Endothelial cell of umbilical vein (primary cell): ENCODE results near the gene CDC37L1. TPM values are rescaled to one million over a fixed set of nuclear protein-coding genes. Genes with fewer than 3 reads are reported as not detected.
A peak's percentile ranks its signal among the peaks of the same experiment; 100 is the strongest.

Source experiments
- BruUV-seq: library from RNA; stranded (reverse); fragments of 400-500 nt; replicated peaks from 2 replicates; lab custom pipeline; 2021; lab: Mats Ljungman, UMichigan
- CTCF ChIA-PET: fragments of 300-600, 350-600 bp; sonication (Branson Sonifier 250); formaldehyde crosslinking; loops from one replicate; lab custom pipeline; 2021; ENCODE audit warnings: antibody characterized with exemption, inconsistent platforms; lab: Charles Lee
- POLR2A ChIA-PET: fragments of 300-600, 350-600 bp; sonication (Branson Sonifier 250); formaldehyde crosslinking; loops from one replicate; lab custom pipeline; 2021; ENCODE audit warnings: antibody characterized with exemption, inconsistent platforms; lab: Charles Lee
- DNase-seq: peaks from one replicate; pipeline ENCODE4 v3.0.0-alpha.2; 2011; ENCODE audit warnings: low read depth, low spot score
- FAIRE-seq: peaks from 2 replicates; lab custom pipeline; 2011; peaks lifted over from hg19 to GRCh38; lab: Jason Lieb, UNC
- H2AFZ ChIP-seq: 2 replicates; pipeline ENCODE4 v1.6.0; 2012; ENCODE audit warnings: low read depth, low read length, control low read depth, inconsistent platforms
- H3K27ac ChIP-seq: 2 replicates; pipeline ENCODE4 v1.5.1; 2011; ENCODE audit warnings: low read depth, mild to moderate bottlenecking, control low read depth, low read length, moderate library complexity; ENCODE audit not compliant: insufficient read depth
- H3K27me3 ChIP-seq, 2 experiments: 2 replicates each; pipeline versions ENCODE4 v1.6.0 to v1.6.1; 2011; ENCODE audit warnings: low read length in 2 of 2, mixed read lengths in 1 of 2; ENCODE audit not compliant: control insufficient read depth in 2 of 2, insufficient read depth in 2 of 2
- H3K36me3 ChIP-seq, 2 experiments: 2 replicates in 1 of 2; 3 replicates in 1 of 2; pipeline ENCODE4 v1.5.1; 2011; ENCODE audit warnings: low read length in 2 of 2, mild to moderate bottlenecking in 1 of 2, moderate library complexity in 1 of 2; ENCODE audit not compliant: control insufficient read depth in 2 of 2, insufficient read depth in 2 of 2; ENCODE audit errors: extremely low read depth in 1 of 2
- H3K4me1 ChIP-seq: 3 replicates; pipeline ENCODE4 v1.5.1; 2011; ENCODE audit warnings: mild to moderate bottlenecking, low read length; ENCODE audit not compliant: control insufficient read depth, insufficient read depth; ENCODE audit errors: extremely low read depth
- H3K4me2 ChIP-seq: 2 replicates; pipeline ENCODE4 v1.6.1; 2011; ENCODE audit warnings: low read length, control low read depth, mixed read lengths; ENCODE audit not compliant: insufficient read depth
- H3K4me3 ChIP-seq, 3 experiments: fragments of 200-600 bp in 1 of 3; sonication (generic), shearing (Covaris generic) in 1 of 3; replicated peaks in 1 of 3; 2 replicates each; pipeline ENCODE4 v1.5.1; 2011 to 2016; ENCODE audit warnings: control low read depth in 3 of 3, low read length in 3 of 3, mild to moderate bottlenecking in 2 of 3, inconsistent platforms in 1 of 3, low read depth in 1 of 3, moderate library complexity in 1 of 3; ENCODE audit not compliant: insufficient read depth in 1 of 3
- H3K79me2 ChIP-seq: 2 replicates; pipeline ENCODE4 v1.6.0; 2012; ENCODE audit warnings: low read length, inconsistent platforms; ENCODE audit not compliant: control insufficient read depth, insufficient read depth
- H3K9ac ChIP-seq: replicated peaks from 2 replicates; pipeline ENCODE3; 2011; ENCODE audit warnings: low read length, control low read depth; ENCODE audit not compliant: insufficient read depth; ENCODE audit errors: extremely low read depth
- H3K9me1 ChIP-seq: replicated peaks from 3 replicates; pipeline ENCODE4 v1.6.0; 2011; ENCODE audit warnings: mild to moderate bottlenecking, low read length; ENCODE audit not compliant: control insufficient read depth, insufficient read depth; ENCODE audit errors: extremely low read depth
- H3K9me3 ChIP-seq: replicated peaks from 2 replicates; pipeline ENCODE4 v1.5.1; 2012; ENCODE audit warnings: low read length, inconsistent platforms; ENCODE audit not compliant: control insufficient read depth, insufficient read depth
- H4K20me1 ChIP-seq: replicated peaks from 2 replicates; pipeline ENCODE3; 2011; ENCODE audit warnings: mild to moderate bottlenecking, low read length; ENCODE audit not compliant: control insufficient read depth, insufficient read depth; ENCODE audit errors: extremely low read depth
- CTCF ChIP-seq, 2 donors: IDR thresholded peaks; 1 replicate in 1 of 2; 2 replicates in 1 of 2; pipeline ENCODE4 v1.5.1; 2011; ENCODE audit warnings: low read length in 2 of 2, mild to moderate bottlenecking in 2 of 2, moderate library complexity in 2 of 2, control low read depth in 1 of 2, inconsistent platforms in 1 of 2, low read depth in 1 of 2; ENCODE audit not compliant: insufficient read depth in 1 of 2; ENCODE audit errors: extremely low read depth in 1 of 2
- EZH2 ChIP-seq: IDR thresholded peaks from 2 replicates; pipeline ENCODE4 v1.6.1; 2012; ENCODE audit warnings: borderline replicate concordance, low read depth, mild to moderate bottlenecking, moderate library complexity, low read length, inconsistent platforms; ENCODE audit not compliant: severe bottlenecking
- FOS ChIP-seq: IDR thresholded peaks from 2 replicates; pipeline ENCODE4 v1.6.1; 2011; ENCODE audit warnings: mild to moderate bottlenecking, low read length, moderate library complexity, borderline replicate concordance; ENCODE audit not compliant: insufficient read depth
- GATA2 ChIP-seq: IDR thresholded peaks from 2 replicates; pipeline ENCODE4 v1.7.0; 2011; ENCODE audit warnings: low read depth, mild to moderate bottlenecking, moderate library complexity, mixed read lengths, low read length; ENCODE audit not compliant: insufficient read length, insufficient read depth
- JUN ChIP-seq: IDR thresholded peaks from 2 replicates; pipeline ENCODE4 v1.6.1; 2011; ENCODE audit warnings: borderline replicate concordance, low read depth; ENCODE audit not compliant: insufficient read length, insufficient read depth
- MAX ChIP-seq: IDR thresholded peaks from 2 replicates; pipeline ENCODE4 v1.6.1; 2011; ENCODE audit not compliant: insufficient read depth, insufficient read length
- MYC ChIP-seq: IDR thresholded peaks from one replicate; pipeline ENCODE4 v1.6.1; 2011; ENCODE audit warnings: mild to moderate bottlenecking, low read depth, low read length
- POLR2A ChIP-seq: IDR thresholded peaks from 2 replicates; pipeline ENCODE4 v1.6.1; 2012; ENCODE audit warnings: low read depth, mild to moderate bottlenecking, control low read depth, low read length
- POLR2AphosphoS5 ChIP-seq: IDR thresholded peaks from 2 replicates; pipeline ENCODE4 v1.6.1; 2012; ENCODE audit warnings: low read depth, mild to moderate bottlenecking, control low read depth, low read length, moderate library complexity; ENCODE audit not compliant: insufficient read depth
- dilution Hi-C: fragments of 300-500 bp; cut with MboI; formaldehyde crosslinking; loops from one replicate; pipeline ENCODE4 v1.15.0; 2019; ENCODE audit warnings: low sequenced_read_pairs; ENCODE audit not compliant: extremely low pct_ligation_motif_present
- intact Hi-C: fragments of 100-400 bp; cut with micrococcal nuclease; formaldehyde crosslinking; loops from one replicate; pipeline ENCODE4 v1.10.0; 2022
- polyA plus RNA-seq, 4 experiments: library from polyadenylated mRNA; depleted of rRNA in 3 of 4; stranded (reverse) in 3 of 4; unstranded in 1 of 4; fragments of >200 nt; gene quantifications; 2 replicates each; pipeline versions ENCODE4 v1.2.1 to v1.2.3, GENCODE V29; 2011 to 2012; ENCODE audit warnings: missing spikeins in 1 of 4
- total RNA-seq: library from RNA; stranded (reverse); gene quantifications from 2 replicates; pipeline ENCODE4 v1.2.3, GENCODE V29; 2021

Gene CDC37L1
- total and polyA plus RNA-seq, 2 donors (not counting 3 experiments of a cell fraction or from before 2014, with no cell fraction given) = 2.6 to 6.8 TPM

- H3K9me3 ChIP-seq = no peaks in the 10 kb centered on the region
- POLR2A ChIA-PET = no interaction called here
- intact Hi-C loops = loop anchor here (1.0 to 2.0 kb wide), 5 partner anchors 18 to 327 kb away; partner anchors contain the start of gene CDC37L1
- no peak for TF ChIP-seq FOS
- TF ChIP-seq MAX = no peak
- no peak for TF ChIP-seq GATA2
- no peak for TF ChIP-seq MYC
- TF ChIP-seq POLR2AphosphoS5 = no peak
- no peak for TF ChIP-seq EZH2
- no peak for TF ChIP-seq POLR2A
- no peak for TF ChIP-seq JUN
- TF ChIP-seq CTCF (IDR thresholded peaks at IDR 0.05; ENCODE audit: extremely low read depth in 1 of 2, insufficient read depth in 1 of 2, low read depth in 1 of 2, low read length in 2 of 2) = no peak
- dilution Hi-C loops = no loop called here
- no peak for FAIRE-seq
- peak overlapping the region; percentile 10 for H3K27ac ChIP-seq
- H3K4me1 ChIP-seq = peaks cover 32% of the 10 kb centered on the region
- no peaks in the 10 kb centered on the region for H3K79me2 ChIP-seq
- no peaks in the 10 kb centered on the region for H3K9me1 ChIP-seq
- H3K9ac ChIP-seq = peak overlapping the region; percentile 64
- H3K27me3 ChIP-seq = no peaks in the 10 kb centered on the region
- no peaks in the 10 kb centered on the region for H4K20me1 ChIP-seq
- CTCF ChIA-PET = no interaction called here
- BruUV-seq = no TSS peak
- DNase-seq = peak; percentile 2
- peak overlapping the region; percentile 57 to 81 (median 71) for H3K4me3 ChIP-seq
- peak overlapping the region; percentile 79 for H2AFZ ChIP-seq
- peak overlapping the region; percentile 82 for H3K4me2 ChIP-seq
- no peaks in the 10 kb centered on the region for H3K36me3 ChIP-seq
Measured at GRCh38 chr9:4661611-4662010, 17.8 kb upstream of the CDC37L1 start.
